Measurements from ENCODE around the gene SORBS1.
A peak's percentile ranks its signal among the peaks of the same experiment; 100 is the strongest.

SORBS1 gene

DNA sequence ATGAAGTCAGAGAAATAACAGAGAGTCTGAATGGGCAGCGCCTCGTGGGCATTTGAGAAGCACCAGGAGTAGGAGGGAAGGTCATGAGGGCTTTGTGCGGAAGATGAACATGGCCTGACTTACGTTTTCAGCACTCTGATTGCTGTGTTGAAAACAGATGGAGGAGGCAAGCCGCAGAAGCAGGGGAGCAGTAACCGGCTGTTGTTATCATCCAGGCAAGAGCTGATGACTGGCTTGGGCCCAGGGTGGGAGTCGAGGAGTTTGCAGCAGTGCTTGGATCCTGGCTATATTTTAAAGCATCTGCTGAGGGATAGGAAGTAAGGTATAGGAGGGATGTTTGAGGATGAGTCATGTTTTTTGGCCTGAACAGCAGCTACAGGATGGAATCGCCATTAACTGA is 257.6 kb downstream of the SORBS1 start:
- H4K8ac ChIP-seq (ENCODE audit: low read depth, low read length): no peak overlapping the region
- H2AK5ac ChIP-seq (ENCODE audit: low read length): no peak overlapping the region
- no peak overlapping the region for H4K5ac ChIP-seq (ENCODE audit: low read length)
- H3K56ac ChIP-seq (ENCODE audit: low read length): peak overlapping the region; percentile 27
- peaks cover 6% of the 10 kb centered on the region for H3K4me1 ChIP-seq (ENCODE audit: control insufficient read depth, low read depth, low read length)
- H3K9ac ChIP-seq (ENCODE audit: low read length): no peak overlapping the region
- no peaks in the 10 kb centered on the region for H3K27me3 ChIP-seq (ENCODE audit: insufficient read depth, low read length, poor library complexity)
- no peaks in the 10 kb centered on the region for H3K79me2 ChIP-seq (ENCODE audit: control insufficient read depth, insufficient read depth, low read length)
- WGBS (ENCODE audit: extremely low coverage, insufficient coverage, low lambda C conversion rate): no CpG with 5 or more reads among the region's 8 CpGs
- H3K4me2 ChIP-seq (ENCODE audit: low read length): no peak overlapping the region
- no peak overlapping the region for H3K4me3 ChIP-seq (ENCODE audit: low read length)
- H3K18ac ChIP-seq (ENCODE audit: low read length): no peak overlapping the region
- H2BK5ac ChIP-seq (ENCODE audit: low read length): no peak overlapping the region
- H3K79me1 ChIP-seq (ENCODE audit: low read length): no peaks in the 10 kb centered on the region
- DNase-seq: no peak
- no peak overlapping the region for H2BK120ac ChIP-seq (ENCODE audit: low read depth, low read length)
- no peak overlapping the region for H3K23ac ChIP-seq (ENCODE audit: low read length)
- H2BK15ac ChIP-seq (replicated peaks; ENCODE audit: low read depth): no peak overlapping the region
- H3K36me3 ChIP-seq (ENCODE audit: control insufficient read depth, insufficient read depth, low read length): no peaks in the 10 kb centered on the region
- no peak overlapping the region for H3K4ac ChIP-seq (ENCODE audit: low read depth, low read length)
- H3K27ac ChIP-seq (ENCODE audit: low read depth, low read length): no peak overlapping the region

- no peak for DNase-seq
- WGBS (ENCODE audit: extremely low coverage, insufficient coverage, low lambda C conversion rate): no CpG with 5 or more reads among the region's 3 CpGs
These were observed 261.1 kb downstream of the SORBS1 start for GRCh38 chr10:95300022-95300539.

DNA sequence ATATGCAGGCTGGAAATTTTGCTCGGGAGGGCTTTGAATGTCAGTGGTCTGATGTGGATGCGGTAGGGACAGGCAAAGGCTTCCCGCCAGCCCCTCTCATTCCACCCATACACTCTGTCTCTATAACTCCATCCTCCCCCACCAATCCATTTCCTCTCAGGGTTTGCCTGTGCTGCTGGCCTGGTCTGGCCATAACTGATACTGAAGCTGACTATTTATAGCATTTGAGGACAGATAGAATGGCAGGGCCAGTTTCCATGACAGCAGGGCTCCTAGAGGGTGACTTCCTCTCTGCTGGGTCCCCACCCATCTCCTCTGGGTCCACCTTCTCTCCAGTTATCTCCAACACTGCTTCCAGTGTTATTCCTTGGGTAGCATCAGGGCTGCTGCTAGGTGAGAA is 263.8 kb downstream of the SORBS1 start:
- H4K5ac ChIP-seq (ENCODE audit: low read length): no peak overlapping the region
- WGBS (ENCODE audit: extremely low coverage, insufficient coverage, low lambda C conversion rate): no CpG with 5 or more reads among the region's 3 CpGs
- peaks cover 6% of the 10 kb centered on the region for H3K4me1 ChIP-seq (ENCODE audit: control insufficient read depth, low read depth, low read length)
- no peak overlapping the region for H3K9ac ChIP-seq (ENCODE audit: low read length)
- H3K36me3 ChIP-seq (ENCODE audit: control insufficient read depth, insufficient read depth, low read length): no peaks in the 10 kb centered on the region
- DNase-seq: no peak
- no peaks in the 10 kb centered on the region for H3K79me1 ChIP-seq (ENCODE audit: low read length)
- H3K4me3 ChIP-seq (ENCODE audit: low read length): no peak overlapping the region
- H2BK120ac ChIP-seq (ENCODE audit: low read depth, low read length): no peak overlapping the region
- H3K56ac ChIP-seq (ENCODE audit: low read length): no peak overlapping the region
- H3K27me3 ChIP-seq (ENCODE audit: insufficient read depth, low read length, poor library complexity): no peaks in the 10 kb centered on the region
- no peaks in the 10 kb centered on the region for H3K79me2 ChIP-seq (ENCODE audit: control insufficient read depth, insufficient read depth, low read length)
- no peak overlapping the region for H2BK5ac ChIP-seq (ENCODE audit: low read length)
- no peak overlapping the region for H2AK5ac ChIP-seq (ENCODE audit: low read length)
- H4K8ac ChIP-seq (ENCODE audit: low read depth, low read length): no peak overlapping the region
- H3K23ac ChIP-seq (ENCODE audit: low read length): no peak overlapping the region
- no peak overlapping the region for H3K18ac ChIP-seq (ENCODE audit: low read length)
- H3K27ac ChIP-seq (ENCODE audit: low read depth, low read length): no peak overlapping the region
- no peak overlapping the region for H2BK15ac ChIP-seq (replicated peaks; ENCODE audit: low read depth)
- H3K4me2 ChIP-seq (ENCODE audit: low read length): no peak overlapping the region
- H3K4ac ChIP-seq (ENCODE audit: low read depth, low read length): no peak overlapping the region

More at GRCh38 chr10:95300022-95300539, 261.1 kb downstream of the SORBS1 start:
- no peaks in the 10 kb centered on the region for H3K27me3 ChIP-seq (ENCODE audit: insufficient read depth, low read length, poor library complexity)
- H3K56ac ChIP-seq (ENCODE audit: low read length): no peak overlapping the region
- no peak overlapping the region for H2BK15ac ChIP-seq (replicated peaks; ENCODE audit: low read depth)
- H3K27ac ChIP-seq (ENCODE audit: low read depth, low read length): no peak overlapping the region
- H3K36me3 ChIP-seq (ENCODE audit: control insufficient read depth, insufficient read depth, low read length): no peaks in the 10 kb centered on the region
- peaks cover 8% of the 10 kb centered on the region for H3K4me1 ChIP-seq (ENCODE audit: control insufficient read depth, low read depth, low read length)
- no peaks in the 10 kb centered on the region for H3K79me1 ChIP-seq (ENCODE audit: low read length)
- H3K4me3 ChIP-seq (ENCODE audit: low read length): no peak overlapping the region
- H3K9ac ChIP-seq (ENCODE audit: low read length): no peak overlapping the region
- H4K5ac ChIP-seq (ENCODE audit: low read length): no peak overlapping the region
- no peak overlapping the region for H2BK5ac ChIP-seq (ENCODE audit: low read length)
- H3K4me2 ChIP-seq (ENCODE audit: low read length): no peak overlapping the region
- H2AK5ac ChIP-seq (ENCODE audit: low read length): no peak overlapping the region
- H3K23ac ChIP-seq (ENCODE audit: low read length): no peak overlapping the region
- no peak overlapping the region for H4K8ac ChIP-seq (ENCODE audit: low read depth, low read length)
- H2BK120ac ChIP-seq (ENCODE audit: low read depth, low read length): no peak overlapping the region
- no peak overlapping the region for H3K4ac ChIP-seq (ENCODE audit: low read depth, low read length)
- H3K79me2 ChIP-seq (ENCODE audit: control insufficient read depth, insufficient read depth, low read length): no peaks in the 10 kb centered on the region
- no peak overlapping the region for H3K18ac ChIP-seq (ENCODE audit: low read length)

DNA sequence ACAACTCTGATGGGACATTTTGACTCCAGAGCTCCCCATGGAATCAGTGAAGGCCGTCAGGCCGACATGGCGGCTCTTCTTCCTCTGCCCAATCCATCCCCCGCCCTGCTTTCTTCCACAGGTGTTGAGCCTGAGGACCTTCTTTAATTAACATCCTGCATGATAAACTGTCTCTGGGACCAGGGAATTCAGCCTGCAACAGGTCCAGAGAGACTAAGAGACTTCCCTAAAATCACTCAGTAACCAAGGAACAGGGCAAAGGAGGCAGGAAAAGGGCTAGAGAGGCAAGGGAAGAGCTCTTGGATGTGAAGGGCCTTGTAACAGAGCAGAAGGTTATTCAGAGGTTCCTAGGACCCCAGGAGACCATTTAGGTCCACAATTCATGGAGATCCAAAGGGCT is 264.4 kb downstream of the SORBS1 start:
- H2AK5ac ChIP-seq (ENCODE audit: low read length): peak overlapping the region; percentile 54
- no peak overlapping the region for H2BK5ac ChIP-seq (ENCODE audit: low read length)
- H3K9ac ChIP-seq (ENCODE audit: low read length): no peak overlapping the region
- no peaks in the 10 kb centered on the region for H3K36me3 ChIP-seq (ENCODE audit: control insufficient read depth, insufficient read depth, low read length)
- H2BK15ac ChIP-seq (replicated peaks; ENCODE audit: low read depth): no peak overlapping the region
- H4K8ac ChIP-seq (ENCODE audit: low read depth, low read length): no peak overlapping the region
- H3K79me2 ChIP-seq (ENCODE audit: control insufficient read depth, insufficient read depth, low read length): no peaks in the 10 kb centered on the region
- no peak overlapping the region for H3K4me3 ChIP-seq (ENCODE audit: low read length)
- no peak overlapping the region for H3K56ac ChIP-seq (ENCODE audit: low read length)
- H2BK120ac ChIP-seq (ENCODE audit: low read depth, low read length): no peak overlapping the region
- H4K5ac ChIP-seq (ENCODE audit: low read length): no peak overlapping the region
- no peak overlapping the region for H3K4me2 ChIP-seq (ENCODE audit: low read length)
- WGBS (ENCODE audit: extremely low coverage, insufficient coverage, low lambda C conversion rate): no CpG with 5 or more reads among the region's 4 CpGs
- H3K4ac ChIP-seq (ENCODE audit: low read depth, low read length): no peak overlapping the region
- no peak for DNase-seq
- no peak overlapping the region for H3K23ac ChIP-seq (ENCODE audit: low read length)
- H3K4me1 ChIP-seq (ENCODE audit: control insufficient read depth, low read depth, low read length): peaks cover 6% of the 10 kb centered on the region
- no peaks in the 10 kb centered on the region for H3K79me1 ChIP-seq (ENCODE audit: low read length)
- H3K18ac ChIP-seq (ENCODE audit: low read length): no peak overlapping the region
- no peak overlapping the region for H3K27ac ChIP-seq (ENCODE audit: low read depth, low read length)
- no peaks in the 10 kb centered on the region for H3K27me3 ChIP-seq (ENCODE audit: insufficient read depth, low read length, poor library complexity)

DNA sequence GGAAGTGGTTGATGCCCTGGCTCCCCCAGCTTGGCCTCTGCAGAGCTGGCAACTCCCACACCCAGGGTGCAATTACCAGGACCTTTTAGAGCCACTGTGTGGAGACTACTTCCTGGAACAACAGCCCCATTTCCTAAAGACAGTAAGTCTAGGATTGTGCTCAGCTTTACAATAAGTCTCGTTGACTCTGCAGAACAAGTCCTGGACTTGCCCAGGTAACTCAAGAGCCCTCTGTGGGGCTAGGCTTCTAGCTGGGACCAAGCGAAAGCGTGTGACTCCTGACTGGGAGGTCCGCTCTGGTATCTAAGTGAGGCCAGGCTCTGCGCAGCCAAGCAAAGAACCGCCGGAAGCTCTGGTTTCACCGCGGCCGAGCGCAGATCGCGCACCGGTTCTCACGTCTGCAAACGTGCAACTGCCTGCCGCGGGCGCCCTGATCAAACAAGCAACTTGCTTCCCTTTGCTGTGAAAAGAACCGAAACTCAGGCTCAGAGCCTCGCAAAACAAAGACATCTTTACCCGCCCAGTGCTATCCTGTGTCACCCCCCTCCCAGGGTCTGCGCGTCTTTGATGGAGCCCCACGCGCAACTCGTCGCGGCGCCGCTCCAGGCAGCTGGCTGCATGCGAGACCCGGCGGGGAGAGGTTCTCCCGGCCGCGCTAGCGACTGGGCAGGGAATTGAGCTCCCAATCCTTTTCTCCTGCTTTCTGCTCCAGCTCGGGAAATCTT is 266.0 kb downstream of the SORBS1 start:
- Histone ChIP-seq H3K18ac (ENCODE audit: low read length) (peak overlapping the region; percentile 56), H3K56ac (ENCODE audit: low read length) (peak overlapping the region; percentile 63), H3K4me1 (ENCODE audit: control insufficient read depth, low read depth, low read length) (peaks cover 6% of the 10 kb centered on the region), H3K4me2 (ENCODE audit: low read length) (no peak overlapping the region), H2AK5ac (ENCODE audit: low read length) (no peak overlapping the region), H3K79me1 (ENCODE audit: low read length) (no peaks in the 10 kb centered on the region), H4K8ac (ENCODE audit: low read depth, low read length) (peak overlapping the region; percentile 87), H3K79me2 (ENCODE audit: control insufficient read depth, insufficient read depth, low read length) (no peaks in the 10 kb centered on the region), H4K5ac (ENCODE audit: low read length) (no peak overlapping the region), H3K4ac (ENCODE audit: low read depth, low read length) (peak overlapping the region; percentile 60), H3K4me3 (ENCODE audit: low read length) (no peak overlapping the region), H3K27ac (ENCODE audit: low read depth, low read length) (no peak overlapping the region), H3K36me3 (ENCODE audit: control insufficient read depth, insufficient read depth, low read length) (no peaks in the 10 kb centered on the region), H3K9ac (ENCODE audit: low read length) (peak overlapping the region; percentile 31), H3K23ac (ENCODE audit: low read length) (no peak overlapping the region), H2BK15ac (replicated peaks; ENCODE audit: low read depth) (no peak overlapping the region), H2BK5ac (ENCODE audit: low read length) (peak overlapping the region; percentile 22), H2BK120ac (ENCODE audit: low read depth, low read length) (no peak overlapping the region), H3K27me3 (ENCODE audit: insufficient read depth, low read length, poor library complexity) (no peaks in the 10 kb centered on the region)
- no CpG with 5 or more reads among the region's 39 CpGs for WGBS (ENCODE audit: extremely low coverage, insufficient coverage, low lambda C conversion rate)
- DNase-seq: peak; percentile 65

DNA sequence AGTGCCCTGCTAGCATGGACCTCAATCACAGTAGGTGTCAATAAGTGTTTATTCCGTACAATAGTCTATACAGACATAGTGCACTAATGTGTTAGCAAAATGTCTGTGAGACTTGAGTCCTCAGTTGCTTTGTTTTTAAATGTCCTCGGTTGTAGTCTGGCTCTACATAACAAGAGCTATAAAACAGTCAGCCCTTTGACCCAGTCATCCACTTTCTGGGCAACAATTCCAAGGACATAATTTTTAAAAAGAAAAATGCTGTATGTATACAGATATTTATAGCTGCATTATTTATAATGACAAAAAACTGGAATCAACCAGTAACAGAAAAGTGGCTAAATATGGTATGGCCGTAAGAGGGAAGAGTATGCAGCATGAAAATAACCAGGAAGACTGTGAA is 267.5 kb downstream of the SORBS1 start:
- Histone ChIP-seq H3K27ac (ENCODE audit: low read depth, low read length) (no peak overlapping the region), H3K4ac (ENCODE audit: low read depth, low read length) (no peak overlapping the region), H2BK120ac (ENCODE audit: low read depth, low read length) (no peak overlapping the region), H4K8ac (ENCODE audit: low read depth, low read length) (no peak overlapping the region), H3K9ac (ENCODE audit: low read length) (no peak overlapping the region), H3K36me3 (ENCODE audit: control insufficient read depth, insufficient read depth, low read length) (no peaks in the 10 kb centered on the region), H3K4me1 (ENCODE audit: control insufficient read depth, low read depth, low read length) (peaks cover 6% of the 10 kb centered on the region), H3K79me1 (ENCODE audit: low read length) (peaks cover 1% of the 10 kb centered on the region), H2BK5ac (ENCODE audit: low read length) (no peak overlapping the region), H3K27me3 (ENCODE audit: insufficient read depth, low read length, poor library complexity) (no peaks in the 10 kb centered on the region), H3K23ac (ENCODE audit: low read length) (no peak overlapping the region), H3K18ac (ENCODE audit: low read length) (no peak overlapping the region), H2AK5ac (ENCODE audit: low read length) (no peak overlapping the region), H2BK15ac (replicated peaks; ENCODE audit: low read depth) (no peak overlapping the region), H3K4me3 (ENCODE audit: low read length) (no peak overlapping the region), H3K4me2 (ENCODE audit: low read length) (no peak overlapping the region), H3K56ac (ENCODE audit: low read length) (no peak overlapping the region), H3K79me2 (ENCODE audit: control insufficient read depth, insufficient read depth, low read length) (peaks cover 7% of the 10 kb centered on the region), H4K5ac (ENCODE audit: low read length) (no peak overlapping the region)
- WGBS (ENCODE audit: extremely low coverage, insufficient coverage, low lambda C conversion rate): no CpG with 5 or more reads among the region's 3 CpGs
- DNase-seq: no peak

Data from mesendoderm (in vitro differentiated cells).